Measurements from ENCODE around the gene HOXD4.

HOXD4 gene

GRCh38 chr2:176145085-176145969, 6.0 kb upstream of the HOXD4 start:
- Histone ChIP-seq H3K9me3 (ENCODE audit: control insufficient read depth, insufficient read depth, low read depth, low read length) (no peaks in the 10 kb centered on the region), H3K4me3 (ENCODE audit: low read depth, low read length) (no peak overlapping the region), H3K36me3 (ENCODE audit: control insufficient read depth in 2 of 2, insufficient read depth in 1 of 2, low read length in 2 of 2) (peaks cover 0 to 13% of the 10 kb centered on the region in 2 experiments; a peak in 1 of 3 replicates), H3K27ac (ENCODE audit: extremely low read depth, low read depth, low read length) (peak overlapping the region; percentile 37; the same call in 1 of the 2 replicates), H3K4me1 (ENCODE audit: control insufficient read depth, insufficient read depth, low read length) (peaks cover 15% of the 10 kb centered on the region)
- TF ChIP-seq KLF16 (tag by site-specific recombination; IDR thresholded peaks at IDR 0.05) (0 out of 2 replicates have a peak, but pooled peaks have one; percentile 5), ZNF18 (tag by site-specific recombination; IDR thresholded peaks at IDR 0.05) (peak; percentile 92), ZNF266 (tag by site-specific recombination; IDR thresholded peaks at IDR 0.05; ENCODE audit: low read depth) (no peak), MZF1 (tag by site-specific recombination; IDR thresholded peaks at IDR 0.05; ENCODE audit: borderline replicate concordance) (no peak), ZNF521 (tag by site-specific recombination; IDR thresholded peaks at IDR 0.05) (no peak), BCL6B (tag by site-specific recombination; IDR thresholded peaks at IDR 0.05) (peak; percentile 91), ZNF398 (tag by site-specific recombination; IDR thresholded peaks at IDR 0.05) (peak; percentile 42; the same call in 1 of the 2 replicates), IKZF3 (tag by site-specific recombination; IDR thresholded peaks at IDR 0.05) (no peak), ZFHX2 (tag by site-specific recombination; conservative IDR thresholded peaks at IDR 0.05) (peak; percentile 54)
- CTCF ChIA-PET = interaction anchor here (0.5 to 7.5 kb wide), 10 partner anchors 18 to 671 kb away, joined by 3 to 104 read pairs (median 4); no protein-coding TSS in a partner anchor
- POLR2A ChIA-PET = no interaction called here

GRCh38 chr2:176146101-176146500, 5.2 kb upstream of the HOXD4 start:
- no peak overlapping the region for H3K4me3 ChIP-seq (ENCODE audit: low read depth, low read length)
- POLR2A ChIA-PET = no interaction called here
- H3K36me3 ChIP-seq (ENCODE audit: control insufficient read depth in 2 of 2, insufficient read depth in 1 of 2, low read length in 2 of 2) = peaks cover 0 to 17% of the 10 kb centered on the region in 2 experiments; a peak in 1 of 3 replicates
- peaks cover 15% of the 10 kb centered on the region for H3K4me1 ChIP-seq (ENCODE audit: control insufficient read depth, insufficient read depth, low read length)
- H3K27ac ChIP-seq (ENCODE audit: extremely low read depth, low read depth, low read length) = peak overlapping the region; percentile 37; the same call in 1 of the 2 replicates
- CTCF ChIA-PET = interaction anchor here (0.6 to 1.4 kb wide), 3 partner anchors 19 to 670 kb away, joined by 3 to 4 read pairs (median 3); no protein-coding TSS in a partner anchor
- no peaks in the 10 kb centered on the region for H3K9me3 ChIP-seq (ENCODE audit: control insufficient read depth, insufficient read depth, low read depth, low read length)
- TF ChIP-seq ZNF426 (tag by site-specific recombination; IDR thresholded peaks at IDR 0.05) (no peak), KLF16 (tag by site-specific recombination; IDR thresholded peaks at IDR 0.05) (0 out of 2 replicates have a peak, but pooled peaks have one; percentile 25), SP2 (tag by site-specific recombination; IDR thresholded peaks at IDR 0.05) (0 out of 2 replicates have a peak, but pooled peaks have one; percentile 9), OSR2 (tag by site-specific recombination; IDR thresholded peaks at IDR 0.05) (0 out of 2 replicates have a peak, but pooled peaks have one; percentile 47), ZNF792 (tag by site-specific recombination; IDR thresholded peaks at IDR 0.05) (no peak), ZNF791 (tag by site-specific recombination; IDR thresholded peaks at IDR 0.05) (no peak), ZBTB20 (tag by site-specific recombination; IDR thresholded peaks at IDR 0.05) (0 out of 2 replicates have a peak, but pooled peaks have one; percentile 22), IKZF3 (tag by site-specific recombination; IDR thresholded peaks at IDR 0.05) (peak; percentile 67; the same call in 1 of the 2 replicates), SP7 (tag by site-specific recombination; IDR thresholded peaks at IDR 0.05) (0 out of 2 replicates have a peak, but pooled peaks have one; percentile 21), ZBTB17 (tag by site-specific recombination; IDR thresholded peaks at IDR 0.05) (0 out of 2 replicates have a peak, but pooled peaks have one; percentile 12), ZSCAN30 (tag by site-specific recombination; IDR thresholded peaks at IDR 0.05) (peak; percentile 53; the same call in 1 of the 2 replicates), ZBTB6 (tag by site-specific recombination; IDR thresholded peaks at IDR 0.05) (peak; percentile 99), FEZF1 (tag by site-specific recombination; IDR thresholded peaks at IDR 0.05) (peak; percentile 74), ZNF366 (tag by site-specific recombination; conservative IDR thresholded peaks at IDR 0.05) (0 out of 2 replicates have a peak, but pooled peaks have one; percentile 32), ZNF843 (tag by site-specific recombination; IDR thresholded peaks at IDR 0.05) (peak; percentile 90), ZNF561 (tag by site-specific recombination; IDR thresholded peaks at IDR 0.05; ENCODE audit: borderline replicate concordance) (0 out of 2 replicates have a peak, but pooled peaks have one; percentile 42), GLI4 (tag by site-specific recombination; IDR thresholded peaks at IDR 0.05) (no peak), ZNF596 (tag by site-specific recombination; IDR thresholded peaks at IDR 0.05) (peak; percentile 26; the same call in 1 of the 2 replicates), ZNF660 (tag by site-specific recombination; IDR thresholded peaks at IDR 0.05) (peak; percentile 73), ZNF341 (tag by site-specific recombination; IDR thresholded peaks at IDR 0.05; ENCODE audit: low read depth) (peak; percentile 46)
